Measurements from ENCODE around the gene SYNGR3. TPM values are rescaled to one million over a fixed set of nuclear protein-coding genes. Genes with fewer than 3 reads are reported as not detected.

The SYNGR3 gene
- polyA plus RNA-seq, 3 donors: 0.20 to 0.29 TPM; not detected in 1

DNA sequence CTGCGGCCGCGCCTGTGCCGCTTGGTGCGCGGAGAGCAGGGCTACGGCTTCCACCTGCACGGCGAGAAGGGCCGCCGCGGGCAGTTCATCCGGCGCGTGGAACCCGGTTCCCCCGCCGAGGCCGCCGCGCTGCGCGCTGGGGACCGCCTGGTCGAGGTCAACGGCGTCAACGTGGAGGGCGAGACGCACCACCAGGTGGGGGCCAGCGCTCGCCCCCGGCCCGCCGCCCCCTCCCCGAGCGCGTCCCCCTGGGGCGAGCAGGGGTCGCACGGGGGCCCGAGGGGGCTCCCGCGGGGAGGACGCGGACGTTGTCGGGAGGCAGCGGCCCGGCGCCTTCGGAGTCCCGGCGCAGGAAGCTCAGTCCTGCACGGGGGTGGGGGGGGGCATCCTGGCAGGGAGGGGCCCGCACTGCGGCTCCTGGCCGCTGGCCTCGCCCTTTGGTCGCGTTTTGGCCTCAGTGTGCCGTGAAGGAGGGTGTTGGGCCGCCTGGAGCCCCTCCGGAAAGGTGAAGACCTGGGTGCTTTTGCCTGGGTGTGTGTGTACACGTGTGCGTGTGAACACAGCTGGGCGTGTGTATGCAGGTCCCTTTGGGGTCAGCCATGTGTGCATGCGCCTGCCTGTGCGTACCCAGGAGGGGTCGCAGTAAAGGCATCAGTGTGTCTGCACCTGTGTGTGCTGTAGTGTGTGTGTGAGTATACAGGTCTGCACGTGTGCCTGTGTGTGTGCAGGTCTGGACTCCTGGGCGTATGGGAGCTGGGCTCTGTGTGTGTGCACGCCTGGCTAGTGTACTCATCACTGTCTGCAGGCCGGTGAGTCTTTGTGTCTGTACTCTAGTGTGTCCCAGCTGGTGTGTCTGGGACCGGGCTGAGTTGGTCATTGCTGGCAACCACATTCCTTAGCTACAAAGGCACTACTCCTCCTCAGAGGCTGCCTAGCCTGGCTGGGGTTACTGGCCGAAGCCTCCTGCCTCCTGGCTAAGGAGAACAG is 37.5 kb downstream of the SYNGR3 start:
- peak overlapping the region; percentile 21 for H2AFZ ChIP-seq (ENCODE audit: insufficient read depth, low read depth, low read length, poor library complexity, severe bottlenecking)
- TF ChIP-seq CTCF (IDR thresholded peaks at IDR 0.05): no peak
- no peaks in the 10 kb centered on the region for H3K36me3 ChIP-seq (replicated peaks in 1 of 2; ENCODE audit: control insufficient read depth in 1 of 2, insufficient read depth in 2 of 2, low read length in 2 of 2)
- H3K9ac ChIP-seq (ENCODE audit: insufficient read depth, low read length, poor library complexity, severe bottlenecking): no peak overlapping the region
- Mint-ChIP-seq H3K27me3 (ENCODE audit: low read depth in 3 of 3) (peaks cover 33 to 59% (median 48%) of the 10 kb centered on the region in 3 donors), H3K36me3 (peaks cover 5 to 6% of the 10 kb centered on the region in 2 donors), H3K4me3 (peak overlapping the region; percentile 58 to 80), H3K27ac (no peak overlapping the region), H3K4me1 (peaks cover 20% of the 10 kb centered on the region), H3K9me3 (peaks cover 0 to 7% (median 2%) of the 10 kb centered on the region in 7 donors)
- peak overlapping the region in 1 of 3 experiments; percentile 56 for H3K4me3 ChIP-seq (replicated peaks in 1 of 3; ENCODE audit: low read depth in 2 of 3, low read length in 3 of 3)
- H3K27ac ChIP-seq (ENCODE audit: low read depth in 1 of 2, low read length in 2 of 2): no peak overlapping the region
- no peak for DNase-seq
- peaks cover 11 to 38% of the 10 kb centered on the region in 2 donors for H3K27me3 ChIP-seq (ENCODE audit: control insufficient read depth in 2 of 2, insufficient read depth in 2 of 2, low read length in 2 of 2)
- H4K20me1 ChIP-seq (ENCODE audit: insufficient read depth, low read length): no peaks in the 10 kb centered on the region
- H3K4me2 ChIP-seq (replicated peaks; ENCODE audit: extremely low read depth, low read length, poor library complexity, severe bottlenecking): peak overlapping the region; percentile 71
- intact Hi-C loops (cut with micrococcal nuclease): loop anchor here in 1 of 2 donors (5.0 kb wide), 1 partner anchor 120 kb away; the partner anchor contains the start of gene RAB26
- peaks cover 15 to 26% of the 10 kb centered on the region in 2 donors for H3K4me1 ChIP-seq (ENCODE audit: control insufficient read depth in 1 of 2, insufficient read depth in 2 of 2, low read length in 2 of 2)
- peaks cover 0 to 9% of the 10 kb centered on the region in 2 donors for H3K9me3 ChIP-seq (replicated peaks in 1 of 2; ENCODE audit: control insufficient read depth in 1 of 2, insufficient read depth in 1 of 2, low read length in 2 of 2)
- H3K79me2 ChIP-seq (ENCODE audit: insufficient read depth, low read length): no peaks in the 10 kb centered on the region
- 7% methylated on average over 74 of the region's 76 CpGs for WGBS (ENCODE audit: insufficient coverage)

- Histone ChIP-seq H3K9ac (ENCODE audit: insufficient read depth, low read length, poor library complexity, severe bottlenecking) (no peak overlapping the region), H3K36me3 (replicated peaks in 1 of 2; ENCODE audit: control insufficient read depth in 1 of 2, insufficient read depth in 2 of 2, low read length in 2 of 2) (no peaks in the 10 kb centered on the region), H3K9me3 (replicated peaks in 1 of 2; ENCODE audit: control insufficient read depth in 1 of 2, insufficient read depth in 1 of 2, low read length in 2 of 2) (peaks cover 0 to 9% of the 10 kb centered on the region in 2 donors), H4K20me1 (ENCODE audit: insufficient read depth, low read length) (no peaks in the 10 kb centered on the region), H3K4me2 (replicated peaks; ENCODE audit: extremely low read depth, low read length, poor library complexity, severe bottlenecking) (no peak overlapping the region), H3K79me2 (ENCODE audit: insufficient read depth, low read length) (no peaks in the 10 kb centered on the region), H3K27me3 (ENCODE audit: control insufficient read depth in 2 of 2, insufficient read depth in 2 of 2, low read length in 2 of 2) (peaks cover 11 to 42% of the 10 kb centered on the region in 2 donors), H3K4me3 (replicated peaks in 1 of 3; ENCODE audit: low read depth in 2 of 3, low read length in 3 of 3) (no peak overlapping the region), H3K27ac (ENCODE audit: low read depth in 1 of 2, low read length in 2 of 2) (no peak overlapping the region), H2AFZ (ENCODE audit: insufficient read depth, low read depth, low read length, poor library complexity, severe bottlenecking) (no peak overlapping the region), H3K4me1 (ENCODE audit: control insufficient read depth in 1 of 2, insufficient read depth in 2 of 2, low read length in 2 of 2) (peaks cover 16 to 27% of the 10 kb centered on the region in 2 donors)
- H3K27me3 Mint-ChIP-seq (ENCODE audit: low read depth in 3 of 3): peaks cover 30 to 62% (median 47%) of the 10 kb centered on the region in 3 donors
- TF ChIP-seq CTCF (IDR thresholded peaks at IDR 0.05): no peak
- peaks cover 0 to 7% (median 2%) of the 10 kb centered on the region in 7 donors for H3K9me3 Mint-ChIP-seq
- H3K4me1 Mint-ChIP-seq: peaks cover 18% of the 10 kb centered on the region
- intact Hi-C loops (cut with micrococcal nuclease): loop anchor here in 1 of 2 donors (5.0 kb wide), 1 partner anchor 119 kb away; the partner anchor contains the start of gene RAB26
- 90% methylated on average over 3 of the region's 3 CpGs for WGBS (ENCODE audit: insufficient coverage)
- peaks cover 3% of the 10 kb centered on the region in 2 donors for H3K36me3 Mint-ChIP-seq
- no peak for DNase-seq
- H3K27ac Mint-ChIP-seq: no peak overlapping the region
- H3K4me3 Mint-ChIP-seq: peak overlapping the region in 1 of 2 donors; percentile 80
Observed at GRCh38 chr16:2028146-2028545, 38.4 kb downstream of the SYNGR3 start.

Data from CD14-positive monocyte (primary cell).